Activated naive CD8-positive, alpha-beta T cell (primary cell): ENCODE measurements around the gene LY86.
A peak's percentile ranks its signal among the peaks of the same experiment; 100 is the strongest.

ENCODE experiments used
- H3K27ac Mint-ChIP-seq: one replicate; pipeline ENCODE4 v1.8.0; 2021; ENCODE audit warnings: mixed read lengths
- H3K27me3 Mint-ChIP-seq: one replicate; pipeline ENCODE4 v1.8.0; 2021; ENCODE audit warnings: mixed read lengths
- H3K36me3 Mint-ChIP-seq: one replicate; pipeline ENCODE4 v1.8.0; 2021; ENCODE audit warnings: mixed read lengths
- H3K4me1 Mint-ChIP-seq: one replicate; pipeline ENCODE4 v1.8.0; 2021; ENCODE audit warnings: low read depth, mixed read lengths
- H3K4me3 Mint-ChIP-seq: one replicate; pipeline ENCODE4 v1.8.0; 2021; ENCODE audit warnings: mild to moderate bottlenecking, mixed read lengths
- H3K9me3 Mint-ChIP-seq: one replicate; pipeline ENCODE4 v1.8.0; 2021; ENCODE audit warnings: low read depth, mixed read lengths

LY86 gene

GRCh38 chr6:6588064-6588923 lies at the start of gene LY86:
LY86 (plus strand) TSS chr6:6588720; CDS start chr6:6588735, 15 bp downstream.
- Mint-ChIP-seq H3K4me1 (peaks cover 84% of the 10 kb centered on the region), H3K36me3 (no peaks in the 10 kb centered on the region), H3K4me3 (peak within 1 kb of the TSS; percentile 77), H3K27ac (peak within 1 kb of the TSS; percentile 86), H3K9me3 (no peaks in the 10 kb centered on the region), H3K27me3 (no peaks in the 10 kb centered on the region)

GRCh38 chr6:6539036-6539435 lies 49.5 kb upstream of the LY86 start:
- Mint-ChIP-seq H3K9me3 (no peaks in the 10 kb centered on the region), H3K4me1 (peaks cover 8% of the 10 kb centered on the region), H3K27me3 (no peaks in the 10 kb centered on the region), H3K4me3 (no peak overlapping the region), H3K36me3 (peaks cover 2% of the 10 kb centered on the region), H3K27ac (no peak overlapping the region)

DNA sequence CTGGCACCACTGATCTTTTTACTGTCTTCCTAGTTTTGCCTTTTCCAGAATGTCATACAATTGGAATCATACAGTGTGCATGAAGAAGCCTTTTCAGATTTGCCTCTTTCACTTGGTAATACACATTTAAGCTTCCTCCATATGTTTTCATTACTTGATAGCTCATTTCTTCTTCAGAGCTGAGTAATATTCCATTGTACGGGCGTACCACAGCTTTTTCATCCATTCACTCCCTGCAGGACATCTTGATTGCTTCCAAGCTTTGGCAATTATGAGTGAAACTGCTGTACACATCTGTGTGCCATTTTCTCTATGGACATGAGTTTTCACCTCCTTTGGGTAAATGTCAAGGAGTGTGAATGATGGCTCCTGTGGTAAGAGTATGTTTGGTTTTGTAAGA lies 46.2 kb upstream of the LY86 start:
- Mint-ChIP-seq H3K27ac (no peak overlapping the region), H3K36me3 (no peaks in the 10 kb centered on the region), H3K9me3 (no peaks in the 10 kb centered on the region), H3K4me3 (no peak overlapping the region), H3K4me1 (peaks cover 12% of the 10 kb centered on the region), H3K27me3 (peaks cover 5% of the 10 kb centered on the region)

- H3K4me1 Mint-ChIP-seq, result peaks cover 6% of the 10 kb centered on the region
- no peaks in the 10 kb centered on the region for H3K36me3 Mint-ChIP-seq
- H3K9me3 Mint-ChIP-seq, result no peaks in the 10 kb centered on the region
- H3K27ac Mint-ChIP-seq, result no peak overlapping the region
- H3K27me3 Mint-ChIP-seq, result peaks cover 5% of the 10 kb centered on the region
- no peak overlapping the region for H3K4me3 Mint-ChIP-seq
Observed at GRCh38 chr6:6543181-6543879, 45.2 kb upstream of the LY86 start.

GRCh38 chr6:6545616-6546317 lies 42.8 kb upstream of the LY86 start:
- Mint-ChIP-seq H3K27ac (no peak overlapping the region), H3K36me3 (no peaks in the 10 kb centered on the region), H3K4me3 (peak overlapping the region; percentile 44), H3K27me3 (peaks cover 5% of the 10 kb centered on the region), H3K4me1 (peaks cover 4% of the 10 kb centered on the region), H3K9me3 (no peaks in the 10 kb centered on the region)

DNA sequence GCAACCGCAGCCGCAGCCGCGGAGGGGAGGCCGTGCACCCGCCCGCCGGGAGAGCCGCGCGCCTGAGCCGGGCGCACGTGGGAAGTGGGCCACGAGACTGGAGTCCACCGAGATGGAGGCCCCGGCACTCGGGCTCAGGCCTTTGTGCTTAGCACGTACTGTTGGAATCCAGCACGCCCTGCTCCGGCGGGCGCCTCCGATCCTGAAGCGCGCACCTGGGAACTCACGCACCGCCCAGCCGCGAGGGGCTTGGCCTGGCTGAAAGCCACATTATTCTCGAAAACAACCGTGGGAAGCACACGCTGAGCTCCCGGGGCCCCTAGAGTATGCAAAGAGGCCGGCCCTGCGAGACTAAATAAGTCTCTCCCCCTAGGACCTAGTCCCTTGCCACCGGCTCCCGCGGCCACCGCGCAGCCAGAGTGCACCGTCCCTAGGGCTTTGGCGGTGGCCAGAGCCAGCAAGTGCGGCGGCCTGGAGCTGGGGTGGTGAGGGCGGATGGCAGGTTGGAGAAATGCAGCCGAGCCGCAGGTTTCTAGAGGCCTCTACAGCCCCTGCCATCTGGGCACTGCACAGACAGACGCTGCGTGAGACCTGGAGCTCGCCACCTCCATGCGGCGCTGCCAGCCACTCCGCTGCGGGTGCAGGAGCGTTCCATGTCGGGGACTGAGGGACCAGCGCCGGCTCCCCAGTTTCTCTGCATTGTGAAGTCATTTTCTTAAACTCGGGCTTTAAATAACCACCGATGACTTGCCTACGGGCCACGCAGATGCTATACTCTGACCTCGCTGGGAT lies 42.0 kb upstream of the LY86 start:
- peak overlapping the region; percentile 86 for H3K4me3 Mint-ChIP-seq
- H3K4me1 Mint-ChIP-seq, result peaks cover 4% of the 10 kb centered on the region
- peaks cover 5% of the 10 kb centered on the region for H3K27me3 Mint-ChIP-seq
- H3K27ac Mint-ChIP-seq, result peak overlapping the region; percentile 3
- H3K36me3 Mint-ChIP-seq, result no peaks in the 10 kb centered on the region
- no peaks in the 10 kb centered on the region for H3K9me3 Mint-ChIP-seq

DNA sequence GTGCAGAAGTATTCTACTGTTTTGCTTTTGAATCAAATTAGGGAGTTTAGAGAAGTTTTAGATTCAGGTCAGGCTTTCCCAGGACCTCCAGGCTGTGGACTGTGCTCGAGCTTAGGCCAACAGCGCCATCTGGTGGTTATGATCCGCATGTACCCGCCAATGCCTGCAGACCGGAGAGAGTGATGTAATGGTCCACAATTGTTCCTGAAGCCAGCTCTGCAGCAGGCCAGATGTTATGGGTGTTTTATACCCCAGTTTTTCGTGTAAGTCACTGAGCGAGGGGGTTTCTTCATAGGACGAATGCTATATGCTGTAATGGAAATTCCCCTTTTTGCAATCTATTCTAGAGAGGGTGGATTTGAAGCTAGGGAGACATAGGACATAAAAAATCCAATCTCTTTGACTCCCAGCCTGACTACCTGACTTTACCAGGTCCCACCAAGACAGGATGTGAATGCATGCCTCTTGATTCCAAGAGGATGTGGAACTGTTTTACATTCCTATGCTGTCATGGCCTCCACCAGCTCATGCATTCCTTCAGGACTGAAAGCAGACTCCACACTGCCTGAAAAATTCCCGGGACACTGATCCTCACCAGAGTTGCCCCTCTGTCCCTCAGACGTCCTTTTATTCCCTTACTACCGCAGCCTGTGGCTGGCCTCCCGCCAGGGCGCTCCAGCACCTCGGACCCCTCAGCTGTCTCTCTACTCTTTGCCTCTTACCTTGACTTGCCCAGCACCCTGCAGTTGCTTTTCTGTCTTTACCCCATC lies 41.2 kb upstream of the LY86 start:
- peak overlapping the region; percentile 3 for H3K27ac Mint-ChIP-seq
- peaks cover 5% of the 10 kb centered on the region for H3K27me3 Mint-ChIP-seq
- peak overlapping the region; percentile 86 for H3K4me3 Mint-ChIP-seq
- peaks cover 4% of the 10 kb centered on the region for H3K4me1 Mint-ChIP-seq
- H3K9me3 Mint-ChIP-seq, result no peaks in the 10 kb centered on the region
- H3K36me3 Mint-ChIP-seq, result no peaks in the 10 kb centered on the region

DNA sequence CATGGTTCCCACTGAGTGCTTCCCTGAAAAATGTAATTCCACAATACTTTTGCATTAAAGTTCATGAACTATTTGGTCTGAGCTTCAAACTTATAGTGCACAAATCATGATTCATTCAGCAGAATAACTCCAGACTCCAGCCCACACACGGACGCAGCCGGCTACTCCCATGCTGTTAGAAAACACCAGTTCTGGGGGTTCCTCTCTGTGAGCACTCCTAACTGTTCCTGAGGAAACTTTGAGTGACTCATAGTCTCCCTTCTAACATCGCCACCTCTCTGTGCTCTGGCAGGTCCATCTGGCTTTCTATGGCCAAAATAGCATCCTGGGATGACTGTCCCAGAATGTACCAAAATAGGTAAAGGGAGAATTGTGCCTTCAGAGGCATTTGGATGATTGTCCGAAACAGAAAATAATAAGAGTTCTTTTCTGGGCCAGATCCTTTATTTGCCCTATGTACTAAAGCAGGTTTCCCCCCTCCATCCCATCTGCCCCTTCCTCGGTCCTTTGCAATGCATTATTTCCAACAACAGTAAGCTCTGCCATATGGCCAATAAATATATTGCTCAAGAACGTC lies 32.3 kb upstream of the LY86 start:
- Mint-ChIP-seq H3K27me3 (no peaks in the 10 kb centered on the region), H3K4me1 (peaks cover 25% of the 10 kb centered on the region), H3K9me3 (no peaks in the 10 kb centered on the region), H3K4me3 (no peak overlapping the region), H3K36me3 (no peaks in the 10 kb centered on the region), H3K27ac (no peak overlapping the region)

GRCh38 chr6:6556738-6557503 lies 31.6 kb upstream of the LY86 start:
- H3K4me1 Mint-ChIP-seq, result peaks cover 26% of the 10 kb centered on the region
- no peak overlapping the region for H3K27ac Mint-ChIP-seq
- no peaks in the 10 kb centered on the region for H3K36me3 Mint-ChIP-seq
- H3K4me3 Mint-ChIP-seq, result no peak overlapping the region
- H3K27me3 Mint-ChIP-seq, result no peaks in the 10 kb centered on the region
- H3K9me3 Mint-ChIP-seq, result no peaks in the 10 kb centered on the region

DNA sequence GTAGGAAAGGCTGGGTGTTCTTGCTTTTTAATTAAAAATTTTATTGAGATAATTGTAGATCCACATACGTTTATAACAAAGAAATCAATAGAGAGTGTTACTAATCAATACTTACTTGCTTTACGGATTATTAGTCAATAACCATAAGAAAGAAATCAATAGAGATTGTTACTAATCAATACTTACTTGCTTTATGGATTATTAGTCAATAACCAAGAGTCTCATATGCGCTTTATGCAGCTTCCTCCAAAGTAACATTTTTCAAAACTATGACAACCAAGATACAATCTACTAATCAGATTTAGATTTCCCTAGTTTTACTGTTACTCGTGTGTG lies 31.0 kb upstream of the LY86 start:
- H3K27ac Mint-ChIP-seq, result no peak overlapping the region

GRCh38 chr6:6557886-6558285 lies 30.6 kb upstream of the LY86 start:
- Mint-ChIP-seq H3K9me3 (no peaks in the 10 kb centered on the region), H3K27ac (no peak overlapping the region), H3K27me3 (no peaks in the 10 kb centered on the region), H3K4me3 (no peak overlapping the region), H3K4me1 (peaks cover 32% of the 10 kb centered on the region), H3K36me3 (no peaks in the 10 kb centered on the region)

More for the DNA sequence above, 31.0 kb upstream of the LY86 start:
- Mint-ChIP-seq H3K9me3 (no peaks in the 10 kb centered on the region), H3K36me3 (no peaks in the 10 kb centered on the region), H3K4me3 (no peak overlapping the region), H3K4me1 (peaks cover 31% of the 10 kb centered on the region), H3K27me3 (no peaks in the 10 kb centered on the region)

DNA sequence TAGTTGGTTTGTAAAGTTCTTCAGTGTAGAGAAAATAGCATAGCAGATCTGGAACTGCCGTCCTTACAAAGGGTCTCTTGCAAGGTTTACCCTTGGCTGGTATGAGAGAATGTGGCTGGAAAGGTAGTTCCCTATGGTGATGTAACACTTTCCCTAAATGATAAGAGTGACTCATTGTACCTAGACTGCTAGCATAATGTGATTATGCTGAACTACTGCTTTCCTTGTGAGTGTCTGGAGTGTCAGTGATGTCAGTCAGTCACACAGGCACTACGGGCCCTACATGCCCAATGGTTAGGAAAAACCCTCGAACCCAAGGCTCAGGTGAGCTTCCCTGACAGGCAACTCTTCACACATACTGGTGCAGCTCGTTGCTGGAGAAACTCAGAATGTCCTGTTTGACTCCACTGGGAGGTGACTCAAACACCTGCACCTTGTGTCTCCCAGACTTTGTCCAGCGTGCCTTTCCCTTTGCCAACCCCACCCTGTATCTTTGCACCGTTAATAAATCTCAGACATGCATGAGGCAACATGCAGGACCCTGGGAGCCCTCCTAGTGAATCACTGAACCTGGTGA lies 28.4 kb upstream of the LY86 start:
- no peaks in the 10 kb centered on the region for H3K9me3 Mint-ChIP-seq
- H3K27ac Mint-ChIP-seq, result peak overlapping the region; percentile 7
- H3K27me3 Mint-ChIP-seq, result no peaks in the 10 kb centered on the region
- H3K4me3 Mint-ChIP-seq, result no peak overlapping the region
- H3K36me3 Mint-ChIP-seq, result peaks cover 7% of the 10 kb centered on the region
- H3K4me1 Mint-ChIP-seq, result peaks cover 40% of the 10 kb centered on the region

DNA sequence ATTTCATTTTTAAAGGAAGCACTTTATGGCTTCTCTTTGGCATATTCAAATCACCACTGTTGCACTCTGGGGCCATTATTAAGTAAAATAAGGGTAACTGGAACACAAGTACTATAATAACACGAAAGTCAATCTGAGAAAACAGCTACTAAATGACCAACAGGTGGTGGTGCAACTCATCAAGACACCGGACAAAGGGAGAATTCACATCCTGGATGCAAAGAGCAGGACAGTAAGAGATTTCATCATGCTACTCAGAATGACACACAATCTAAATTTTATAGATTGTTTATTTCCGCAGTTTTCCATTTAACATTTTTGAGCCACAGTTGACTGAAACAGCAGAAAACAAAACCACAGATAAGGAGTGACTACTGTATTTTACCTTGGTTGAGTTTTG lies 27.6 kb upstream of the LY86 start:
- peaks cover 7% of the 10 kb centered on the region for H3K36me3 Mint-ChIP-seq
- peaks cover 40% of the 10 kb centered on the region for H3K4me1 Mint-ChIP-seq
- no peaks in the 10 kb centered on the region for H3K27me3 Mint-ChIP-seq
- H3K27ac Mint-ChIP-seq, result no peak overlapping the region
- H3K9me3 Mint-ChIP-seq, result no peaks in the 10 kb centered on the region
- no peak overlapping the region for H3K4me3 Mint-ChIP-seq
